GM12872 (cell line): ENCODE data around the gene NELL1.

Source experiments
- CTCF ChIP-seq: IDR thresholded peaks from 3 replicates; pipeline ENCODE4 v1.5.1; 2011; ENCODE audit warnings: low read depth, mild to moderate bottlenecking, low read length, moderate library complexity; ENCODE audit not compliant: insufficient read depth

The NELL1 gene

GRCh38 chr11:21421711-21422329 lies 752.4 kb downstream of the NELL1 start:
- no peak for TF ChIP-seq CTCF

DNA sequence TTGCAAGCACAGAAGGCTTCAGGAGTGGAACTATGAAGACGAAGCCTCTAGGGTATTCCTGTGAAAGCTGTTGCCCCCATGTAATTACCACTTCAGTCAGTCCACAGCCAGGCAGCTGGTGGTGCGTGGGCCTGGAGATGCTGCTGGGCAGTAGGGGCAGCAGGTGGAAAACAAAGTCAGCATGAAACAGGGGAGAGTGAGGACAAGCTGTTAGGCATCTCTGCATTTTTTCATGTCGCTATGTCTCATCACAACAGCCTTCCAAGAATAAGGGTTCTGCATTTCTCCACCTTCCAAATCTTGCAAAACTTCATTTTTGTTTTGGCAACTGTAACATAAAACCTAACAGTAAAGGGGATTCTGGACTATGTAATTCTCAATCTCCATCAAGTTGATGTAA lies 757.5 kb downstream of the NELL1 start:
- TF ChIP-seq CTCF, result no peak

GRCh38 chr11:21427726-21428125 lies 758.3 kb downstream of the NELL1 start:
- no peak for TF ChIP-seq CTCF

DNA sequence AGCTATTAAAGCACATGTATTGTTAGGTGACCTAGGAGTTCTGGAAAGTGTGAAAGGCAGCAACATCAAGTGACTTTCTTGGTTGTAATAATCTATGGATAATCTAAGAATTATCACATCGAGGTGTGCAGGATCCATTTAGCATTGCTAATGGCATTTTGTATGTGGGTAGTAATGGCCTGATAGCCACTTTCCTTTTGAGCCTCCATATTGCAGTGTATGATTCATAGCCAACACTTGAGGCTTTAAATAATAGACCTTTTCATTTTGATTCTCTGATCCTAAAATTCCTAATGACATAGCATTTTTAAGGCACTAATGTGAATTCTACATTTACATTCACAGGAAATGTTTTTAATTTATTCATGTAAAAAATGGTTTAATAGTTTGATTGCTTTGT lies 759.4 kb downstream of the NELL1 start:
- no peak for TF ChIP-seq CTCF

DNA sequence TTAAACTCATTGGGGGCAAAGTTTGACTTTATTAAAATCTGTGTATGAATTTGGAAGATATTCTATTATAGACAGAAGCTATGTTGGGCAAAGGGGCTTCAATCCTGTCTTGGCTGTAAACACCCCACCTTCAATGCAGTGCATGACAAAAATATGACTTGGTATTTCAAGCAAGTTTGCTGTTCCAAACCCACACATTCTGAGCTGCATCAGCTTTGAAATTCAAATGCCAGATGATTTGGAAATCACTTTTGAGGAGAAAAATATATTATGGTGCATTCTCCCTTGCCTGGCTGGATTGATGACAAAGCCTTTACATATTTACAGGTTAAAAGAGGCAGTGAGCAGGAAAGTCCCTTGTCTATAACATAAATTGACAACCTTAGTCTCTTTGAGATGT lies 760.0 kb downstream of the NELL1 start:
- TF ChIP-seq CTCF, result no peak

GRCh38 chr11:21430537-21430936 lies 761.2 kb downstream of the NELL1 start:
- no peak for TF ChIP-seq CTCF

DNA sequence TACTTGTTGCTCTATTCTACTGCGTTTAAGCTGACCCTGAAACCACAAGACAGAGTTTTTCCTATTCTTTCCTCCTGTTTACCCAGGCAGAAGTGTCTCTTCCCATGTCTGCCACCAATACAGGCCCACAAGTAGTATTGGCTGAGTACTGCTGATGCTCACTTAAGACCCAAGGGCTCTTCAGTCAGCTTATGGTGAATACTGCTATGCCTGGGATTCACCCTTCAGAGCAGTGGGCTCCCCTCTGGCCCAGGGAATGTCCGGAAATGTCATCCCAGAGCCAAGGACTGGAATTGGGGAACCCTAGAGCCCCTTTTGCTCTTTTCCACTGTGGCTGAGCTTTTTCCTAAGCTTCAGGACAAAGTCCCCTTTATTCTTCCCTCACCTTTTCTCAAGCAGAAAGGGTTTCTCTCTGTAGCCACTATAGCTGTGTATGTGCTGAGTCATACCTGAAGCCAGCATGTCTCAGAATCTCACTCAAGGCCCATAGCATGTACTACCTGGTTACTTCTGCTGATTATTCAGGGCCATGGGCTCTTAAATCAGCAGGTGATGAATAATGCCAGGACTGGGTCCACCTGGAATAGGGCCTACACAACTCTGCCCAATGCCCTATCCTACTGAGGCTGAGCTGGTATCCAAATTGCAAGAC lies 777.7 kb downstream of the NELL1 start:
- TF ChIP-seq CTCF, result no peak
